ENCODE results near the gene ARID1B. TPM values are rescaled to one million over a fixed set of nuclear protein-coding genes. Genes with fewer than 3 reads are reported as not detected.

The ARID1B gene
- total RNA-seq, 1 experiment from 2014 or later: 63.9 TPM

DNA sequence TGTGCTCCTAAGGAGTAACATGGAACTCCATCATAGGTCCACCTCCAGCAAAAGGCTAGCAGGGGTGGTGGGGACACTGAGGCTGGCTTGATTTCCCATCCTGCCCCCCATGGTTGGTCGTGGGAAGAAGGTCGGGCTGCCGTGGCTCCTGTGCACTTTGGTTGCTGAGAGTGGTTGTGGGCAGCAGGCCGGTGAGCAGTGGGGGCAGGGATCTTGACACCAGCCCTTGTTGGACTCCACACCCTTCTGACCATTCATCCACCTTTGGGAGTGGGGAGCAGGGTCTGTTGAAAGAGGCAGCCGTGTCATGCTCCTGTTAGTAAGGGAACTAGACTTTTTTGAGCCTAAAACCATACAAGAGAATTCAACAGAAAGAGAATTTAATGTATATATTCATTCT, 175.2 kb downstream of the ARID1B start:
- ChIA-PET CTCF (interaction anchor here (0.6 to 0.9 kb wide), 5 partner anchors 19 to 263 kb away, joined by 3 to 4 read pairs (median 4); no protein-coding TSS in a partner anchor), POLR2A (interaction anchor here (0.6 to 6.7 kb wide), 17 partner anchors 9 to 503 kb away, joined by 3 to 77 read pairs (median 4); partner anchors contain the start of gene ARID1B)
- BruUV-seq (replicated peaks): no TSS peak
- DNase-seq (ENCODE audit: unreplicated experiment): no peak
- H3K4me1 Mint-ChIP-seq (ENCODE audit: insufficient read depth, unreplicated experiment): peaks cover 48% of the 10 kb centered on the region
- H3K27me3 Mint-ChIP-seq (ENCODE audit: insufficient read depth, unreplicated experiment): no peaks in the 10 kb centered on the region
- no peaks in the 10 kb centered on the region for H3K9me3 Mint-ChIP-seq (ENCODE audit: unreplicated experiment)
- H3K36me3 Mint-ChIP-seq (ENCODE audit: insufficient read depth, unreplicated experiment): peaks cover 4% of the 10 kb centered on the region
- peak overlapping the region; percentile 93 for H3K27ac Mint-ChIP-seq (ENCODE audit: low read depth, unreplicated experiment)
- TF ChIP-seq CTCF (IDR thresholded peaks at IDR 0.05; ENCODE audit: unreplicated experiment): no peak
- H3K4me3 Mint-ChIP-seq (ENCODE audit: unreplicated experiment): peak overlapping the region; percentile 43
- intact Hi-C loops (cut with micrococcal nuclease): loop anchor here (2.0 to 10.0 kb wide), 2 partner anchors 68 to 232 kb away; no protein-coding TSS in a partner anchor

DNA sequence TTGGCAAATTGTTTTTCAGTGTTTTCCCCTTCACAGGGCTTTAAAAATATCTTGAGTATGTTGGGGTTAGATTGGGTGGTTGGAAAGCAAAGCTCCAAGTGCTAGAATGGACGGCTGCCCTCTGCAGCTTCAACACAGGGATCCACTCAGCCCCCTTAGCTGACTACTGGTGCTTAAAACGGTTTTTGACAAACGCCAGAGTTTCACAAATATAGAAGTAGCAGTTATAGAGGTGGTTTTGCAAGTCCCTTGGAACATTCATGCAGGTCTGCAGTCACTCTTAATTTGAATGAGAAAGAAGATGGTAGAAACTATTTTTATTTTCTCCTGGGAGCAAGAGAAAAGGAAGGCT, 175.9 kb downstream of the ARID1B start:
- TF ChIP-seq CTCF (IDR thresholded peaks at IDR 0.05; ENCODE audit: unreplicated experiment): no peak
- Mint-ChIP-seq H3K27me3 (ENCODE audit: insufficient read depth, unreplicated experiment) (no peaks in the 10 kb centered on the region), H3K27ac (ENCODE audit: low read depth, unreplicated experiment) (peak overlapping the region; percentile 93), H3K4me1 (ENCODE audit: insufficient read depth, unreplicated experiment) (peaks cover 52% of the 10 kb centered on the region), H3K36me3 (ENCODE audit: insufficient read depth, unreplicated experiment) (peaks cover 4% of the 10 kb centered on the region), H3K9me3 (ENCODE audit: unreplicated experiment) (no peaks in the 10 kb centered on the region), H3K4me3 (ENCODE audit: unreplicated experiment) (peak overlapping the region; percentile 58)
- ChIA-PET POLR2A (interaction anchor here (0.6 to 6.7 kb wide), 16 partner anchors 10 to 232 kb away, joined by 3 to 77 read pairs (median 4); partner anchors contain the start of gene ARID1B), CTCF (interaction anchor here (0.6 to 2.0 kb wide), 6 partner anchors 42 to 263 kb away, joined by 3 to 7 read pairs (median 4); no protein-coding TSS in a partner anchor)
- intact Hi-C loops (cut with micrococcal nuclease): loop anchor here (2.0 to 10.0 kb wide), 2 partner anchors 68 to 232 kb away; no protein-coding TSS in a partner anchor
- DNase-seq (ENCODE audit: unreplicated experiment): no peak
- BruUV-seq (replicated peaks): no TSS peak

GRCh38 chr6:156953479-156954146, 176.4 kb downstream of the ARID1B start:
- peaks cover 4% of the 10 kb centered on the region for H3K36me3 Mint-ChIP-seq (ENCODE audit: insufficient read depth, unreplicated experiment)
- peak overlapping the region; percentile 58 for H3K4me3 Mint-ChIP-seq (ENCODE audit: unreplicated experiment)
- peak overlapping the region; percentile 93 for H3K27ac Mint-ChIP-seq (ENCODE audit: low read depth, unreplicated experiment)
- TF ChIP-seq CTCF (IDR thresholded peaks at IDR 0.05; ENCODE audit: unreplicated experiment): no peak
- ChIA-PET POLR2A (interaction anchor here (0.6 to 6.7 kb wide), 18 partner anchors 10 to 1051 kb away, joined by 3 to 77 read pairs (median 4); partner anchors contain the start of gene ARID1B), CTCF (interaction anchor here (0.6 to 2.0 kb wide), 12 partner anchors 11 to 1641 kb away, joined by 3 to 7 read pairs (median 4); no protein-coding TSS in a partner anchor)
- peak; percentile 90 for DNase-seq (ENCODE audit: unreplicated experiment)
- intact Hi-C loops (cut with micrococcal nuclease): loop anchor here (2.0 to 10.0 kb wide), 2 partner anchors 67 to 231 kb away; no protein-coding TSS in a partner anchor
- H3K27me3 Mint-ChIP-seq (ENCODE audit: insufficient read depth, unreplicated experiment): no peaks in the 10 kb centered on the region
- no TSS peak for BruUV-seq (replicated peaks)
- peaks cover 56% of the 10 kb centered on the region for H3K4me1 Mint-ChIP-seq (ENCODE audit: insufficient read depth, unreplicated experiment)
- H3K9me3 Mint-ChIP-seq (ENCODE audit: unreplicated experiment): no peaks in the 10 kb centered on the region

DNA sequence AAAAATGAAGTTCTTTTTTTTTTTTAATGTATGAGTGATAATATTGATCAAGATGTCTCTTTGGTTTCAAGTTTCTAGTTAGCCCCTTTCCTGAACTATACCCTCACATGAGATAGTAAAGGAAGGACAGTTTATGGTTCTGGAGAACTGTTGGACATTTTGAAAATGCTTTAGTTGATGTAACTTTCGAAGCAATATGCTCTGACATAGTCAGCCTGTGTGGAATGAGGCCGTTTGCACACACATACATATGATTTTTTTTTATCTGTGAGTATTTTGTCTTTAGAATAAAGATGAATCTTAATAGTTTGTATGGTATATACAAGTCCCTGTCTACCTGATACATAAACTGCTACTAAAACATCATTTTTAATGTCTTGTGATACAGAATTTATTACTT, 177.0 kb downstream of the ARID1B start:
- intact Hi-C loops (cut with micrococcal nuclease): loop anchor here (10.0 kb wide), 1 partner anchor 231 kb away; no protein-coding TSS in a partner anchor
- ChIA-PET POLR2A (interaction anchor here (0.6 to 6.7 kb wide), 13 partner anchors 11 to 1052 kb away, joined by 3 to 77 read pairs (median 4); partner anchors contain the start of gene ARID1B), CTCF (interaction anchor here (0.6 to 2.0 kb wide), 10 partner anchors 10 to 1642 kb away, joined by 3 to 7 read pairs (median 4); no protein-coding TSS in a partner anchor)
- no peak for DNase-seq (ENCODE audit: unreplicated experiment)
- TF ChIP-seq CTCF (IDR thresholded peaks at IDR 0.05; ENCODE audit: unreplicated experiment): no peak
- H3K36me3 Mint-ChIP-seq (ENCODE audit: insufficient read depth, unreplicated experiment): peaks cover 4% of the 10 kb centered on the region
- no peaks in the 10 kb centered on the region for H3K9me3 Mint-ChIP-seq (ENCODE audit: unreplicated experiment)
- H3K27ac Mint-ChIP-seq (ENCODE audit: low read depth, unreplicated experiment): peak overlapping the region; percentile 93
- no peak overlapping the region for H3K4me3 Mint-ChIP-seq (ENCODE audit: unreplicated experiment)
- peaks cover 51% of the 10 kb centered on the region for H3K4me1 Mint-ChIP-seq (ENCODE audit: insufficient read depth, unreplicated experiment)
- no peaks in the 10 kb centered on the region for H3K27me3 Mint-ChIP-seq (ENCODE audit: insufficient read depth, unreplicated experiment)
- BruUV-seq (replicated peaks): no TSS peak

Data from MCF 10A (cell line).